GM19438 (cell line): Measurements from ENCODE around the gene TAAR5.
"Not testable (repeated sequence)": the region's sequence is repeated elsewhere in the genome, so short reads cannot be mapped to it uniquely, and the experiment has no call there.

ENCODE experiments used
- ATAC-seq: cut with Tn5 transposase; IDR thresholded peaks from one replicate; pipeline ENCODE4 v1.9.1; 2021; ENCODE audit warnings: low read depth; ENCODE audit not compliant: unreplicated experiment

The TAAR5 gene

DNA sequence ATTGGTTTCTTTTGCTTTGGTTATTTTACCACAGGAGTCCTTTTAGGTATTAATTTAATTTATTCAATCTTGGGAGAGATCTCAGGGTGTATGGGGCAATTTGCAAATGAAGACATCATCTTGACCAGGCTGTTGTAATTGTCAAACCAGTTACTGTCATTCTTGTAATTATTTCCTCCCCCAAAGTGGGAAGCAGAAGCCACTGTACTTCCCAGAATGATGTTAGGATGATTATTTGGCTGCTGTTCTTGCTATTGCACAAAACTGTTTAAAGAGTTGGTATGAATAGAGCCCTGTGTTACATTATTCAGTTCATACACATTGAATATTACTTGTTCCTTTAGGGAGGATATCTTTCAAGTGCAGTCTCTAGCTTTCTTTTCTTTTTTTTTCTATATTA, 17.8 kb downstream of the TAAR5 start:
- ATAC-seq = no peak

DNA sequence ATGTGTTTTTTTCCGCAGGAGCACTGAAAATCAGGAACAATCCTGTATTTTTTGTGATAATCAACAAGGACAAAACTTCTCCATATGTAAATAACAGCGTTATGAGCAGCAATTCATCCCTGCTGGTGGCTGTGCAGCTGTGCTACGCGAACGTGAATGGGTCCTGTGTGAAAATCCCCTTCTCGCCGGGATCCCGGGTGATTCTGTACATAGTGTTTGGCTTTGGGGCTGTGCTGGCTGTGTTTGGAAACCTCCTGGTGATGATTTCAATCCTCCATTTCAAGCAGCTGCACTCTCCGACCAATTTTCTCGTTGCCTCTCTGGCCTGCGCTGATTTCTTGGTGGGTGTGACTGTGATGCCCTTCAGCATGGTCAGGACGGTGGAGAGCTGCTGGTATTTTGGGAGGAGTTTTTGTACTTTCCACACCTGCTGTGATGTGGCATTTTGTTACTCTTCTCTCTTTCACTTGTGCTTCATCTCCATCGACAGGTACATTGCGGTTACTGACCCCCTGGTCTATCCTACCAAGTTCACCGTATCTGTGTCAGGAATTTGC, 19.2 kb downstream of the TAAR5 start, which contains the start of gene TAAR6:
TAAR6 (plus strand) TSS at position 102 of the 557 bp plus-strand sequence; CDS start at position 102, 0 bp downstream.
- ATAC-seq = no peak

DNA sequence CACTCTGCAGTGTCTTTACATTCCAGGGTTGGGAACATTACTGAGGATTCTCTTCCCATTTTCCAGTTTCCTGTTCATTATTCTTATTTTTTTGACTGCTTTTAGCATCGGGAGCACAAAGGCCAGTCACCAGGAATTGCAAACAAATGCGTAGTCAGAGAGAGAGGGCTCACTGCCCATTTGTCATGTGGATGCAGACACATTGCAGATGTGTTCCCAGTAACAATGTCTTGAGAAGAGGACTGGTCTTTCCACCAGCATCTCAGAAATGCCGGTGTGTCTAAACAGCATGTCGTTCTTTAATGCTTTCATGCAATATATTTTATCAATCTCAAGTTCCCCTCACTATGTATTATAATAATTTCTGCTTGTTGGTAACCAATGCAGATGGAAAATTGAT, 20.4 kb downstream of the TAAR5 start:
- ATAC-seq = no peak

DNA sequence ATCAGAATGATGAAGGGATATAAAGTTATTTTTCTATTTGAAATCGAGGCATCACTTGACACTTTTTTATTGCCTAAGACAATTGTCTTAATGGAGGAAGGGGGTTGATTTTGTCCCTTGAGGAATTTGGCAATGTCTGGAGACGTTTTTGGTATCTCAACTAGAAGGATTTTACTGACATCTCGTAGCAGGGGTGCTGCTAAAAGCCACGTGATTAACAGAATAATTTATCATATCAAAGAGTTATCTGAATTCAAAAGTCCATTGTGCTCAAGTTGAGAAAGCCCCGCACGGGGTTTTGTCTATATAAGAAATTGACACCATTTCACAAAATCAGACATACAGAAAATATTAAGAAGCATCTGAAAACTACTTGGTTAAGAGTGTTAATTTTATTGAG, 20.9 kb downstream of the TAAR5 start:
- ATAC-seq = no peak

DNA sequence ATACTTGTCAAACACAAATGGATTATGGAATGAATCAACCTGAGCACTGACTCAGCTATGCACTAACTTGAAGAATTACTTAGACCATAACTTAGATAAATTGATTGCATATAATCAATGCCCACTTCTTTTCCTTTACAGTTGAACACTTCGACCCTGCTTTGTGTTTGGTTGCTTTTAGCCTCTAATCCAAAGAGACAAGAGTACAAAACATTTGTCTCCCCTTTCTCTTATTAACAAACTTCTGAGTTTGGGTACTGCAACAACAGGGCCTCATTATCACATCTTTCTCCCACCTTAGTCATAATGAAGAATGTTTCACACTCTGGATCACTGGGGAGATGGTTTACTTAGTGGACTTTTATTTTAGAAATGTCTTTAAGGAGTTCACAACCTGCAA, 22.0 kb downstream of the TAAR5 start:
- no peak for ATAC-seq

DNA sequence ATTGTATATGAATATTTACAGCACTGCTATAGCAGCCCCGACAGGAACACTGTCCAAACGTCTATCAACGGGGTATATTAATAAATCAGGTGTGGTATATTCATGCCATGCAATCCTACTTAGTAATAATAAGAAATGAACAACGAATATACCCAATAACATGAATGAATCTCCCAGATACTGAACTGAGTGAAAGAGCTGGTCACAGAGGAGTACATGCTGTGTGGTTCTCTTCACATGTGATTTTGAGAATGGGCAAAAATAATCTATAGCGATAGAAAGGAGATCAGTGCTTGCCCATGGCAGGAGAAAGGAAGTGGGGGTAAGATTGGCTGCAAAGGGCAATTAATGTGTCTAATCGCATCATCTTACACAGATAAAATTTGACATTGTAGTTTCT, 23.1 kb downstream of the TAAR5 start:
- no peak for ATAC-seq

DNA sequence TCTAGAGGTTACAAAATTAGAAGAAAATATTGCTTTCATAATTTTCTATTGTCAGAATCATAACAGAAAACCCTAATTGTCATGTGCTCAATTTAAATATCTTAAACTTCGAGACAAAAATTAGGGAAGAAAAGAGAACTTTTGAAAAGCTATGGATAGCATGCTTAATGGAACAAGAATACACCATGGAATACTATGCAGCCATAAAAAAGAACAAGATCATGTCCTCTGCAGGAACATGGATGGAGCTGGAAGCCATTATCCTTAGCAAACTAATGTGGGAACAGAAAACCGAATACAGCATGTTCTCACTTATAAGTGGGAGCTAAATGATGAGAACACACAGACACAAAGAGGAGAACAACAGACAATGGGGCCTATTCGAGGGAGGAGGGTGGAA, 29.5 kb downstream of the TAAR5 start:
- ATAC-seq = not testable (repeated sequence)

DNA sequence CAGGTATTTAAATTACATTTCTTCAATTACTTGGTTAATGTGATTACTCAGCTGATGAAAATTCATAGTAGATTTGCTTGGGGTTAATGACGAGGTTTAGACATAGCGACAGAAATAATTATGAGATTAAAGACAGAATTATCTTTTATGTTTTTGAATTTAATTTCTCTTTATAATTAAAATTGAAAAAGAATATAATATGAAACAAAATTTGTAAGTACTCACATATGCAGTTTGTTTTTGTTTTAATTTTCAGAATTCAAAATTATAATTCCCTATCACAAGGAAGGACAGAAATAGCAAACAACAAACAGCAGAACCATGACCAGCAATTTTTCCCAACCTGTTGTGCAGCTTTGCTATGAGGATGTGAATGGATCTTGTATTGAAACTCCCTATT, 37.2 kb downstream of the TAAR5 start, which contains the start of gene TAAR8:
TAAR8 (plus strand) TSS at position 301 of the 400 bp plus-strand sequence; CDS start at position 322, 21 bp downstream.
- ATAC-seq = no peak

DNA sequence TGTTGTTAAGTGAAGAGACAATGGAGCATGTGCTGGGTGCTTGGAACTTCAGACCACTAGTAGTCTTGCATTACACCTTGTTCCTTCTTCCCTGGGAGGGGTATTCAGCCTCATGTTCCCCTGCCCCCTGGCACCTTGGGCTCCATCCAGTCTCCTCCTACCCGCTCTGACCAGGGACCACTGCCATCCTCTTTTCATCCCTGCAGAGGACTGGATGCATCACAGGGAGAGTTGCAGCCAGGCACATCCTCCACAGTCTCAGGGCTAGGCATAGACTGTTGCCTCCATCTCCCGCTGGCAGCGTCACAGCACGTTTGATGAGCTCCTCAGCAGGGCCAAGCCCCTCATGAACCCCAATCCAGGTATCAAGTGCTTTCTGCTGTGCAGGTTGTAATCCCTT, 38.3 kb downstream of the TAAR5 start:
- no peak for ATAC-seq

DNA sequence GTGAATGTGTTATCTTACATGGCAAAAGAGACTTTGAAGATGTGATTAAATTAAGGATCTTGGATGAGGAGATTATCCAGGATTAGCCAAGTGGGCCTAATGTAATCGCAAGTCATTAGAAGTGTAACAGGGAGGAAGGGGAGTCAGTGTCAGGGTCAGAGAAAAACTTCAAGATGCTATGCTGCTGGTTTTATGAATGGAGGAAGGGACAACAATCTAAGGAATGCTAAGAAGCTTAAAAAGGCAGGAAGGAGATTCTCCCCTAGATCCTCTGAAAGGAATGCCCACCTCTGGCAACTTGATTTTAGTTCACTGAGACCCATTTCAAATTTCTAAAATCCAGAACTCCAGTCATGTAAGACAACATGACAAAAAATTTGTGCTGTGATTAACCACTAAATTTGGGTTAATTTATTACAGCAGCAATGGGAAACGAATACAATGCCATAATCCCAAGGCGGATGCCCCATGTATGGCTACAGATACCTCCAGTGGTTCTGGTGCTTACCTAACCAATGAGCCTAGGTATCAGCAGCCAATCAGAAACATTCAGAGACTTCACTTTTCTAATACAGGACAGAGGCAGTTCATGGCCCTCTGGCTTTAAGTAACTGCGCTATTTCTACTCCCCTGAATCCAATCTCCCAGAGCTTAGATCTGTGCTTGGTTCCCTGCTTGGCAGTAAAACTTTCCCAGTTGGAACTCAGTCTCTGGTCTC, 40.6 kb downstream of the TAAR5 start:
- ATAC-seq = no peak

DNA sequence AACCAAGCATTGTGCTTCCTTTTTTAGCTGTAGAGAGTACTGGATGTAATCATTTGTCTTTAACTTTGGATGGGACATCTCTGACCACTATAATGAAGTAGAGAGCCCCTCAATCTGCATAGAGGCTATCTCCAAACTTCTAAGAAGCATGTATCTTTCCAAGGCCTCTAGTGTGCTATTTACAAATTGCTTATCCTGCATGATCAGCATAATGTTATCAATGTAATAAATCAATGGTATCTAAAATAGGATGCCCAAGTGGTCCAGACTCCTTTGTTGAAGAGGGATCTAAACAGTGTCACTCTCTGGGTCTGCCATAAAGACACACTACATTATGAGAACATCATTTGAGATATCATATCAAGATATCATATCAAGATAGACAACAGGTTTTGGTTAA, 44.7 kb downstream of the TAAR5 start:
- ATAC-seq = no peak
